GM19372 (cell line): Measurements from ENCODE around the gene DSTN.

ENCODE experiments used
- ATAC-seq: cut with Tn5 transposase; IDR thresholded peaks from one replicate; pipeline ENCODE4 v1.9.1; 2021; ENCODE audit warnings: mild to moderate bottlenecking, low read depth, moderate library complexity; ENCODE audit not compliant: unreplicated experiment

Gene DSTN

DNA sequence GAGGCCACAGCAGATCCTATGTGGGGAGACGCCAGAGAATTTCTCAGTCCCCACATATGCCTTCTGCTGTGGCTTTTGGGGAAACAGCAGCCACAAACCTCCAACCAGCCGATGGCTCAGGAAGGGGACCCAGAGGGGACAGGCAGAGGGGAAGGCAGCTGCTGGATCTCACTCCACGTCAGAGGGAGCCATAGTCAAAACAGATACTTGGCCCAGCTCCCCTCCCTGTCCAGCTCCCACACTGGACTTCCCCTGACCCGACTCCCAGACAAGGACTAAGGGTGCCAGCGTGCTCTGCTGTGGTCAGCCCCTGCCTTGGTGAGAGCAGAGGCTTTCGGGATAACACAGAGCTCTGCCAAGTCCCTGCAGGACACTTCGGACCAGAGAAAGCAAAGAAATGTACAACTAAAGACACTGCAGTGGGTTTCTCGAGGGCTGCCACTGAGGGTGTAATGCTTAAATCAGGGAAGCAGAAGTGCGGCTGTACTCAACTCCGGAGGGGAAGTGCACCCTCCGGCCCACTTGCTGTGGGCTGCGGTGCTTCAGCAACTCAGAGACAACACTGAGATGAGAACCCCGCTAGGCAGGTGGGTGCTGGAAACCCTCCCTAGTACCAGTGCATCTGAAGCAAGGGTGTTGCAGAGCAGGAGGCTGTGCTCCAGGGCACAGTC, 64.9 kb downstream of the DSTN start:
- ATAC-seq: no peak

GRCh38 chr20:17635332-17636244, 65.7 kb downstream of the DSTN start:
- no peak for ATAC-seq

GRCh38 chr20:17636523-17637412, 66.9 kb downstream of the DSTN start:
- no peak for ATAC-seq

DNA sequence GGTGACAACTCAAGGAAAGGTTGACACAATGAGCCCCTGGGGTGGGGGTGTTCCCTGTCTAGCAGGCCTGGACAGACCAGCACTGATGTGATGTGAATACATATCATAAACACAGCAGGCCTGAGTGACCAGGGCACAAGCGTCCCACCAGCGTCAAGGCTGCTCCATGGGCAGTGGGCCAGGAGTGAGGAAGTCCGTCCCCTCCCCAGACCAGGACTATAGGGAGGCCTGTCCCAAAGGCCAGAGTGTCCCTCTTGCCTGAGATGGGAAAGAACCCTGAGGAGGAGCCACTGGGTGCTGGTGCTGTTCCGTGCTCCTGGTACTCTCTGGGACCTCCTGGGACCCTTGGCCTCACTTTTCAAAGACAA, 67.5 kb downstream of the DSTN start:
- ATAC-seq: no peak

- ATAC-seq: no peak
Observed at GRCh38 chr20:17637985-17638640, 68.2 kb downstream of the DSTN start.

- no peak for ATAC-seq
Observed at GRCh38 chr20:17638835-17639407, 69.0 kb downstream of the DSTN start.

- no peak for ATAC-seq
Observed at GRCh38 chr20:17640146-17640874, 70.4 kb downstream of the DSTN start.

GRCh38 chr20:17640875-17641378, 71.1 kb downstream of the DSTN start:
- no peak for ATAC-seq

- no peak for ATAC-seq
Observed at GRCh38 chr20:17641520-17641964, 71.7 kb downstream of the DSTN start.

- no peak for ATAC-seq
Observed at GRCh38 chr20:17641993-17642392, 72.1 kb downstream of the DSTN start.

GRCh38 chr20:17642404-17643269, 72.8 kb downstream of the DSTN start:
- ATAC-seq: no peak

DNA sequence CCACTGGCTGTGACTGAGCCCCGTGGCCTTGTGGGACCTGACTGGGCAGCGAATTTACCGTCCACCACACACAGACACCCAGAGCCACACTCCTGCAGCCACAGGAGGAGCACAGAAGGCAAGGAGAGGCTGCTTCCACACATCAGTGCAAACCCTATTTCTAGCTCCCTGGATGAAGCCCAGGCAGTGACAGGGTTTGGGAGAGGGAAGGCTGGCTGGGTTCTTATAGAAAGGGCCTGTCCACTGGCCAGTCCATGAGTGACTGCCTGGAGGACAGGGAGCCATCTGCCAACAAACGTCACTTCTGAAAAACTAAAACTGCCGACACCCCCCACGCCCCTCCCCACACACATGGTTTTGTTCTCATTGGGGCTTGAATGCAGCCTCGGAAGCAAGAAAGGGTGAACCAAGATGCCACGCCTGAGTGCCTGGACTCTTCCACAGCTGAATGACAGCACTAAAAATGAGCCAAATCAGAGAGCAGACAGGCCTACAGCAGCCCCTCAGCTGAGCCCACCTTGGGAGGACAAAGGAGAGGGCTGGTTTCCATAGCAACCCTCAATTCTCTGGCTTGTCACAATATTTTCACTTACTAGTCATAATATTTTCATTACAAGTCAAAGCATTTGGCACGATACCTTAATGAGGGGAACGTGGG, 73.8 kb downstream of the DSTN start:
- ATAC-seq: no peak

DNA sequence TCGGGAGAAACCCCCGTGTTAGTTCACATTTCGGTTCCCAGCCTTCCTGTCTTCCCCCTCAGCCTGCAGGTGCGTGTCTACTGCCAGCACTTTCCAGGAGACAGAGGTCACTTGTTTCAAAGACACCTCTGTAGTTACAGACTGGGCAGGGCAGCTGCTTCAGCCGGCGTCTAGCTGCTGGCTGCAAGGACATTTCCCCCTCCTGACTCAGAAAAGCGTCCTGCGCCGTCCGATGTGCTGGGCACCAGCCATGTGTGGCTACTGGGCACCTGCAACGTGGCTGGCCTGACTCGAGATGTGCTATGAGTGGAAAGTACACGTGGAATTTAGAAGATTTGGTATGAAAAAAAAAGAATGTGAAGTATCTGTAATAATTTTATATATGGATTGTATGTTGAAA, 74.6 kb downstream of the DSTN start:
- ATAC-seq: no peak

GRCh38 chr20:17645010-17645409, 75.1 kb downstream of the DSTN start:
- ATAC-seq: no peak

DNA sequence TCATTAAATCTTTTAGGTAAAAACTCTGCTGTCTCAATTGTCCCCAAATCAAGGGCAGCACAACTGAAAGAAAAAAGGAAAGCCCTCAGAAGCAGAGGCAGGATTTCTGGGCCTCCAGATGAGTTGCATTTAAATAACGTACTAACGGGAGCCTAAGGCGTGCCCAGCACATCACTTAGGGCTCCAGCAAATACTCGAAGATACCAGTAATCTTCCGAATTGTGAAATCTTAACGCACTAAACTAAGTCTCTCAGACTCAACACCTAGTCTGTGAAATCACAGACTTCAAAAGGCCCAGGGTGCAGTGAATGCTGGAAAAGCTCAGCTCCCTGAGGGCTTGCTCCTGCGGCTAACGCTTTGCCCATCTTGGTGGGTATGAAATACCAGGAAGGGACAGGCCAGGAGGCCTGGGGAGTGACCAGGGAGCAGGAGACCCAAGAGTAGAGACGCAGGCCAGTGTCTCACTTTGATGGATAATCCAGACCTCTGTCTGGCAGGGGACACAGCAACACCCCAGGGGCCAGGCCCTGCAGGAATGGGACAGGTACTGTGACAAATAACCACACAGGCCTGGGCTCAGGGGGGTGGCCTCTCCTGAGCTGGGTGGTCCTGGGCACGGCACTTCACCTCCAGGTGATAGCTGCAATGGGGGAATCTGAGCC, 75.8 kb downstream of the DSTN start:
- no peak for ATAC-seq

DNA sequence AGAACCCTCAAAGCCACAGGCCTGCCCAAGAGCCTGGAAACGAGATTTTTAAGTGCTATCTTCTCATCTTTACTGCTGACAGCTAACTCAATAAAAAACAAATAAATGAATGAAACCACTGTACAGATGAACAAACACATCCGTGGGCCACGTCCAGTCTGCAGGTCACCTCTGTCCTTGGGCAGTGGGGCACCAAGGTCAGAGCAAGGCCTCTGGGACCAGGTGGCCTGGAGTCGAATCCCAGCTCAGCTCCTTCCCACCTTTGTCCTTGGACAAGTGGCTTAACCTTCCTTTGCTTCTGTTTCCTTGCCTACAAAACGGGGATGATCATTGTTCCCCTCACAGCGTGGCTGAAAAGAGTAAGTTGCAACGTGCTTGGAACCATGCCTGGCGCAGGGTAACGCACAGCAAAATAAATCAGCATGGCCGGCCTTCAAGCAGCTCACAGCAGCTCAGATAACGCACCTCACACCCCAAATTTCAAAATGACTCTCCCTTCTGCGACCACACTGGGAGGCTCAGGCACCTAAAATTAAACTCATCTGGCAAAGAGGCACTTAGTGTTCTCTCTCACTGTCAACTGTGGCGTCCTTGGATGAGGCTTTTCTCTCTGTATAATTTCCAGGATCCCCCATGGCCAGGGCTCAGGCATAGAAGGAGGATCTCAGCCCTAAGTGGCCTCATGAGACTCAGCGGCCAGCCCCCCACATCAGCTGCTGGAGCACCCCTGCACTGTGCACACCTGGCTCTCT, 76.5 kb downstream of the DSTN start:
- ATAC-seq: no peak

DNA sequence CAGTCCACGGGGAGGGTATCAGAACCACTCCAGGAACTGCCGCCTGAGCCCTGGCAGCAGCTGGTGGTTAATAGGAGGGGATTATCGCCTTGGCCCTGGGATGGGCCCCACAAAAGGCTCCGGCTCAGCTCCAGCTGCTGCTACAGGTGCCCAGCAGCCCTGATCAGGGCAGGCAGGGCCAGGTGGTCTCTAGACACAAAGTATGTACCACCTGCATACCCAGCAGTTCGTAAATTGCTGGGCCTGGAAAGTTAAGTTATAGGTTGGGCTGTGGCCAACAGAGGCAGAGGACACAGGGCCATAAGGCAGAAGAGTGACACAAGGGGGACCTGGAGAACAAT, 77.1 kb downstream of the DSTN start:
- no peak for ATAC-seq
